Astrocyte of the cerebellum (primary cell): Measurements from ENCODE around the gene LIG1.

Source experiments
- DNase-seq: peaks from one replicate; pipeline ENCODE4 v3.0.0-alpha.2; 2011; ENCODE audit warnings: low read depth
- H3K4me3 ChIP-seq: 2 replicates; pipeline ENCODE4 v1.5.1; 2011; ENCODE audit warnings: mild to moderate bottlenecking, low read depth, low read length, moderate library complexity
- CTCF ChIP-seq: IDR thresholded peaks from 2 replicates; pipeline ENCODE4 v1.5.1; 2012; ENCODE audit warnings: low read length, low read depth, moderate library complexity, mild to moderate bottlenecking; ENCODE audit errors: missing control alignments
- in situ Hi-C: cut with HindIII; loops from 2 replicates; pipeline ENCODE4 v1.10.0; 2017; ENCODE audit warnings: low sequenced_read_pairs

Gene LIG1

GRCh38 chr19:48183356-48183755 is 13.2 kb upstream of the LIG1 start:
- no peak for DNase-seq
- no peak for TF ChIP-seq CTCF
- no peak overlapping the region for H3K4me3 ChIP-seq
- in situ Hi-C loops: no loop called here

DNA sequence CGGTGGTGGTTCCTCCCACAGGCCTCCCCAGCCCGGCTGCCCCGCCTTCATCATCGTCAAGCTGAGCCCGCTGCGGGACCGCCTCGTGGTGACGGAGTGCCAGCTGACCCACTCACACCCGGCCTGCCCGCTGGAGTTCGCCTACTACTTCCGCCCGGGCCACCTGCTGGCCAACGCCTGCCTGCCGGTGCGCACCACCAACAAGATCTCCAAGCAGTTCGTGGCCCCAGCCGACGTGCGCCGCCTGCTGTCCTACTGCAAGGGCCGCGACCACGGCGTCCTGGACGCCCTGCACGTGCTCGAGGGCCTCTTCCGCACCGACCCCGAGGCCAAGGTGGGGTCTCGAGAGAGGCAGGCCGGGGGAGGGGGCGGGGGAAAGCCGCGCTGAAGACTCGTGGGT is 12.3 kb upstream of the LIG1 start:
- in situ Hi-C loops: no loop called here

GRCh38 chr19:48181505-48181904 is 11.4 kb upstream of the LIG1 start:
- in situ Hi-C loops: no loop called here
- H3K4me3 ChIP-seq: no peak overlapping the region
- no peak for DNase-seq
- no peak for TF ChIP-seq CTCF

More for the DNA sequence above, 12.3 kb upstream of the LIG1 start:
- H3K4me3 ChIP-seq: no peak overlapping the region
- TF ChIP-seq CTCF: no peak
- no peak for DNase-seq

DNA sequence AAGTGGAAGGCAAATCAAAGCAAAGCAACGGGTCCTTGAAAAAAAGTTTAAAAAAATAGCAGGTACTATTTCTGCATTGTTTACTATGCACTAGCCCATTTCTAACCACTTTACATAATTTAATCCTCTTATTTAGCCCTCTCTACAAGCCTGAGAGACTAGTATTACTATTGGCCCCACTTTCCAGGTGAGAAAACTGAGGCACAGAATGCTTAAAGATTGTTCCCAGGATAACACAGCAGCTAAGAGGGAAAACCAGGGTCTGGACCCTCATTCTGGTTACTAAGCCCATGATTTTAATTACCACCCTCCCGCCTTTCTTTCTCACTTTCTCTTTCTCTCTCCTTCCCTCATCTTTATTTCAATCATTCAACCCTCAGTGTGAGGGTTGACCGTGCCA is 6.1 kb upstream of the LIG1 start:
- no peak for TF ChIP-seq CTCF
- in situ Hi-C loops: no loop called here

DNA sequence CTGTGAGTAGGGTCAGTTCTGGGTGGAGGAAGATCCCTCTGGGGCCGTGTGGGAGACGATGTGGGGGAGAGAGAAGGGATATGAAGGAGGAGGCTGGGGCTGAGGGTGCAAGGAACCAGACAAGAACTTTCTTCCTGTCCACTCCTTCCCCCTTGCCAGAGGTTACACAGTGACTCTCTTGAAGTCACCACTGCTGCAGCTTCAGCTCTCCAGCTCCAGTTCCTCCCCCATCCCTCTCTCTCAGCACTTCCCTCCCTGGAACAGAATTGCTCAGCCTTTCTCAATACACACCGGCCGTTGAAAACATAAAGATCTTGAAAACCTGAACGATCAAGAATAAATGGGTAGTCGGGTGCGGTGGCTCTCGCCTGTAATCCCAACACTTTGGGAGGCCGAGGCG is 5.4 kb upstream of the LIG1 start:
- no peak for TF ChIP-seq CTCF
- no peak for DNase-seq
- in situ Hi-C loops: no loop called here
- no peak overlapping the region for H3K4me3 ChIP-seq

More for the DNA sequence above, 6.1 kb upstream of the LIG1 start:
- no peak for DNase-seq
- no peak overlapping the region for H3K4me3 ChIP-seq

DNA sequence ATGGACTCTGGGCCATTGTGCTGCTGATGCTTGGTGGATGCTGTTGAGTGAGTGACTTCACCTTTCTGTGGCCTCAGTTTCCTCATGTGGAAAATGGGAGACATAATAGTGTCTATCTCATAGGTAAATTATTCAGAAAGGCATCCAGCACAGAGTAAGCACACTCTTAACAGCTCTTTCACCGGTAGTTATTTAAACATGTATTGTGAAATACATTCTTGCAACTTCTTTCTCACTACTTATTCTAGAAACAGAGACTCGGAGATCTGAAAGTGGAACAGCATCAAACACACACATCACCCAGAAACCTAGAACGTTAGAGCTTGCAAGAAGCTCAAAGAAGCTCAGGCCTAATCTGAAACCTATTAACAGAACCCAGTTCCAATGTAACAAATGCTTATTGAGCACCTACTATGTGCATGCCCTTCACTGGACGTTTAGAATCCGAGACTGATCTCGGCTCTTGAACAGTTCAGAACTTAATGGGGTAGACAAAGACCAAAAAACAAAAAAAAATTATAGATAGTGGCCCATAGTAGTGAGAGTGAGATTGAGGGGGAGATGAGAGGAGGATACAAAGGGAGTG is 4.4 kb upstream of the LIG1 start:
- in situ Hi-C loops: no loop called here

More for the DNA sequence above, 4.4 kb upstream of the LIG1 start:
- no peak for DNase-seq
- no peak for TF ChIP-seq CTCF
- H3K4me3 ChIP-seq: no peak overlapping the region
